Endothelial cell of umbilical vein (primary cell): ENCODE data around the gene RALGPS1. TPM values are rescaled to one million over a fixed set of nuclear protein-coding genes. Genes with fewer than 3 reads are reported as not detected.

ENCODE experiments used
- BruUV-seq: library from RNA; stranded (reverse); fragments of 400-500 nt; replicated peaks from 2 replicates; lab custom pipeline; 2021; lab: Mats Ljungman, UMichigan
- CTCF ChIA-PET: fragments of 300-600, 350-600 bp; sonication (Branson Sonifier 250); formaldehyde crosslinking; loops from one replicate; lab custom pipeline; 2021; ENCODE audit warnings: antibody characterized with exemption, inconsistent platforms; lab: Charles Lee
- POLR2A ChIA-PET: fragments of 300-600, 350-600 bp; sonication (Branson Sonifier 250); formaldehyde crosslinking; loops from one replicate; lab custom pipeline; 2021; ENCODE audit warnings: antibody characterized with exemption, inconsistent platforms; lab: Charles Lee
- DNase-seq: peaks from one replicate; pipeline ENCODE4 v3.0.0-alpha.2; 2011; ENCODE audit warnings: low read depth, low spot score
- FAIRE-seq: peaks from 2 replicates; lab custom pipeline; 2011; peaks lifted over from hg19 to GRCh38; lab: Jason Lieb, UNC
- H2AFZ ChIP-seq: 2 replicates; pipeline ENCODE4 v1.6.0; 2012; ENCODE audit warnings: low read depth, low read length, control low read depth, inconsistent platforms
- H3K27ac ChIP-seq: 2 replicates; pipeline ENCODE4 v1.5.1; 2011; ENCODE audit warnings: low read depth, mild to moderate bottlenecking, control low read depth, low read length, moderate library complexity; ENCODE audit not compliant: insufficient read depth
- H3K27me3 ChIP-seq, 2 experiments: 2 replicates each; pipeline versions ENCODE4 v1.6.0 to v1.6.1; 2011; ENCODE audit warnings: low read length in 2 of 2, mixed read lengths in 1 of 2; ENCODE audit not compliant: control insufficient read depth in 2 of 2, insufficient read depth in 2 of 2
- H3K36me3 ChIP-seq, 2 experiments: 2 replicates in 1 of 2; 3 replicates in 1 of 2; pipeline ENCODE4 v1.5.1; 2011; ENCODE audit warnings: low read length in 2 of 2, mild to moderate bottlenecking in 1 of 2, moderate library complexity in 1 of 2; ENCODE audit not compliant: control insufficient read depth in 2 of 2, insufficient read depth in 2 of 2; ENCODE audit errors: extremely low read depth in 1 of 2
- H3K4me1 ChIP-seq: 3 replicates; pipeline ENCODE4 v1.5.1; 2011; ENCODE audit warnings: mild to moderate bottlenecking, low read length; ENCODE audit not compliant: control insufficient read depth, insufficient read depth; ENCODE audit errors: extremely low read depth
- H3K4me2 ChIP-seq: 2 replicates; pipeline ENCODE4 v1.6.1; 2011; ENCODE audit warnings: low read length, control low read depth, mixed read lengths; ENCODE audit not compliant: insufficient read depth
- H3K4me3 ChIP-seq, 3 experiments: fragments of 200-600 bp in 1 of 3; sonication (generic), shearing (Covaris generic) in 1 of 3; replicated peaks in 1 of 3; 2 replicates each; pipeline ENCODE4 v1.5.1; 2011 to 2016; ENCODE audit warnings: control low read depth in 3 of 3, low read length in 3 of 3, mild to moderate bottlenecking in 2 of 3, inconsistent platforms in 1 of 3, low read depth in 1 of 3, moderate library complexity in 1 of 3; ENCODE audit not compliant: insufficient read depth in 1 of 3
- H3K79me2 ChIP-seq: 2 replicates; pipeline ENCODE4 v1.6.0; 2012; ENCODE audit warnings: low read length, inconsistent platforms; ENCODE audit not compliant: control insufficient read depth, insufficient read depth
- H3K9ac ChIP-seq: replicated peaks from 2 replicates; pipeline ENCODE3; 2011; ENCODE audit warnings: low read length, control low read depth; ENCODE audit not compliant: insufficient read depth; ENCODE audit errors: extremely low read depth
- H3K9me1 ChIP-seq: replicated peaks from 3 replicates; pipeline ENCODE4 v1.6.0; 2011; ENCODE audit warnings: mild to moderate bottlenecking, low read length; ENCODE audit not compliant: control insufficient read depth, insufficient read depth; ENCODE audit errors: extremely low read depth
- H3K9me3 ChIP-seq: replicated peaks from 2 replicates; pipeline ENCODE4 v1.5.1; 2012; ENCODE audit warnings: low read length, inconsistent platforms; ENCODE audit not compliant: control insufficient read depth, insufficient read depth
- H4K20me1 ChIP-seq: replicated peaks from 2 replicates; pipeline ENCODE3; 2011; ENCODE audit warnings: mild to moderate bottlenecking, low read length; ENCODE audit not compliant: control insufficient read depth, insufficient read depth; ENCODE audit errors: extremely low read depth
- EZH2 ChIP-seq: IDR thresholded peaks from 2 replicates; pipeline ENCODE4 v1.6.1; 2012; ENCODE audit warnings: borderline replicate concordance, low read depth, mild to moderate bottlenecking, moderate library complexity, low read length, inconsistent platforms; ENCODE audit not compliant: severe bottlenecking
- FOS ChIP-seq: IDR thresholded peaks from 2 replicates; pipeline ENCODE4 v1.6.1; 2011; ENCODE audit warnings: mild to moderate bottlenecking, low read length, moderate library complexity, borderline replicate concordance; ENCODE audit not compliant: insufficient read depth
- GATA2 ChIP-seq: IDR thresholded peaks from 2 replicates; pipeline ENCODE4 v1.7.0; 2011; ENCODE audit warnings: low read depth, mild to moderate bottlenecking, moderate library complexity, mixed read lengths, low read length; ENCODE audit not compliant: insufficient read length, insufficient read depth
- JUN ChIP-seq: IDR thresholded peaks from 2 replicates; pipeline ENCODE4 v1.6.1; 2011; ENCODE audit warnings: borderline replicate concordance, low read depth; ENCODE audit not compliant: insufficient read length, insufficient read depth
- MYC ChIP-seq: IDR thresholded peaks from one replicate; pipeline ENCODE4 v1.6.1; 2011; ENCODE audit warnings: mild to moderate bottlenecking, low read depth, low read length
- POLR2A ChIP-seq: IDR thresholded peaks from 2 replicates; pipeline ENCODE4 v1.6.1; 2012; ENCODE audit warnings: low read depth, mild to moderate bottlenecking, control low read depth, low read length
- POLR2AphosphoS5 ChIP-seq: IDR thresholded peaks from 2 replicates; pipeline ENCODE4 v1.6.1; 2012; ENCODE audit warnings: low read depth, mild to moderate bottlenecking, control low read depth, low read length, moderate library complexity; ENCODE audit not compliant: insufficient read depth
- dilution Hi-C: fragments of 300-500 bp; cut with MboI; formaldehyde crosslinking; loops from one replicate; pipeline ENCODE4 v1.15.0; 2019; ENCODE audit warnings: low sequenced_read_pairs; ENCODE audit not compliant: extremely low pct_ligation_motif_present
- intact Hi-C: fragments of 100-400 bp; cut with micrococcal nuclease; formaldehyde crosslinking; loops from one replicate; pipeline ENCODE4 v1.10.0; 2022
- polyA plus RNA-seq, 4 experiments: library from polyadenylated mRNA; depleted of rRNA in 3 of 4; stranded (reverse) in 3 of 4; unstranded in 1 of 4; fragments of >200 nt; gene quantifications; 2 replicates each; pipeline versions ENCODE4 v1.2.1 to v1.2.3, GENCODE V29; 2011 to 2012; ENCODE audit warnings: missing spikeins in 1 of 4
- total RNA-seq: library from RNA; stranded (reverse); gene quantifications from 2 replicates; pipeline ENCODE4 v1.2.3, GENCODE V29; 2021
- TF ChIP-seq, protein P1 (sequence below): IDR thresholded peaks from 2 replicates; pipeline ENCODE4 v1.6.1; 2011; ENCODE audit not compliant: insufficient read depth, insufficient read length
- TF ChIP-seq, protein P2 (sequence below), 2 donors: IDR thresholded peaks; 1 replicate in 1 of 2; 2 replicates in 1 of 2; pipeline ENCODE4 v1.5.1; 2011; ENCODE audit warnings: low read length in 2 of 2, mild to moderate bottlenecking in 2 of 2, moderate library complexity in 2 of 2, control low read depth in 1 of 2, inconsistent platforms in 1 of 2, low read depth in 1 of 2; ENCODE audit not compliant: insufficient read depth in 1 of 2; ENCODE audit errors: extremely low read depth in 1 of 2

The RALGPS1 gene
- total and polyA plus RNA-seq, 2 donors (not counting 3 experiments of a cell fraction or from before 2014, with no cell fraction given), result 3.8 to 5.5 TPM

DNA sequence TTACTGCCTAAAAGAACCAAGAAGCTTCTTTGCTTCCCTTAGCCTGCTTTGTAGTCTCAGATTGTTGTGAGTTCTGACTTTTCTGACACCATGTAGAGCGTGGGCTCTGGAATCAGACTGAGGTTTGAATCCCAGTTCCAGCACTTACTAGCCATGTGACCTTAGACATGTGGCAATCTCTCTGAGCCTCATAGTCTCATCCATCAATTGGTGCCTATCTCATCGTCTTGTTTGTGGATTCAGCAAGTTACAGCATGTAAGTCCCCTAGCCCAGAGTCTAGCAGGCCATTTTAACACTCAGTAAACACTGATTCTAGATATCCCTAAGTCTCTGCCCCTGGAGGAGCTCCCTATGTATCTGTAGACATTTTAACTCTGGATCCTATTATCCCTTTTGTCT lies 113.1 kb downstream of the RALGPS1 start:
- intact Hi-C loops (no loop called here), dilution Hi-C loops (no loop called here)
- Histone ChIP-seq H3K9me1 (no peaks in the 10 kb centered on the region), H3K9me3 (no peaks in the 10 kb centered on the region), H3K36me3 (no peaks in the 10 kb centered on the region), H2AFZ (no peak overlapping the region), H3K9ac (no peak overlapping the region), H3K4me2 (no peak overlapping the region), H3K4me3 (no peak overlapping the region), H3K4me1 (no peaks in the 10 kb centered on the region), H3K79me2 (no peaks in the 10 kb centered on the region), H3K27me3 (no peaks in the 10 kb centered on the region), H4K20me1 (no peaks in the 10 kb centered on the region), H3K27ac (no peak overlapping the region)
- no peak for DNase-seq
- no peak for FAIRE-seq
- POLR2A ChIA-PET, result no interaction called here
- no TSS peak for BruUV-seq
- TF ChIP-seq JUN, result no peak
- no peak for TF ChIP-seq MYC
- TF ChIP-seq POLR2A, result no peak
- TF ChIP-seq, protein P1, sequence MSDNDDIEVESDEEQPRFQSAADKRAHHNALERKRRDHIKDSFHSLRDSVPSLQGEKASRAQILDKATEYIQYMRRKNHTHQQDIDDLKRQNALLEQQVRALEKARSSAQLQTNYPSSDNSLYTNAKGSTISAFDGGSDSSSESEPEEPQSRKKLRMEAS, result no peak
- TF ChIP-seq, protein P2, sequence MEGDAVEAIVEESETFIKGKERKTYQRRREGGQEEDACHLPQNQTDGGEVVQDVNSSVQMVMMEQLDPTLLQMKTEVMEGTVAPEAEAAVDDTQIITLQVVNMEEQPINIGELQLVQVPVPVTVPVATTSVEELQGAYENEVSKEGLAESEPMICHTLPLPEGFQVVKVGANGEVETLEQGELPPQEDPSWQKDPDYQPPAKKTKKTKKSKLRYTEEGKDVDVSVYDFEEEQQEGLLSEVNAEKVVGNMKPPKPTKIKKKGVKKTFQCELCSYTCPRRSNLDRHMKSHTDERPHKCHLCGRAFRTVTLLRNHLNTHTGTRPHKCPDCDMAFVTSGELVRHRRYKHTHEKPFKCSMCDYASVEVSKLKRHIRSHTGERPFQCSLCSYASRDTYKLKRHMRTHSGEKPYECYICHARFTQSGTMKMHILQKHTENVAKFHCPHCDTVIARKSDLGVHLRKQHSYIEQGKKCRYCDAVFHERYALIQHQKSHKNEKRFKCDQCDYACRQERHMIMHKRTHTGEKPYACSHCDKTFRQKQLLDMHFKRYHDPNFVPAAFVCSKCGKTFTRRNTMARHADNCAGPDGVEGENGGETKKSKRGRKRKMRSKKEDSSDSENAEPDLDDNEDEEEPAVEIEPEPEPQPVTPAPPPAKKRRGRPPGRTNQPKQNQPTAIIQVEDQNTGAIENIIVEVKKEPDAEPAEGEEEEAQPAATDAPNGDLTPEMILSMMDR (IDR thresholded peaks at IDR 0.05; ENCODE audit: extremely low read depth in 1 of 2, insufficient read depth in 1 of 2, low read depth in 1 of 2, low read length in 2 of 2), result no peak
- TF ChIP-seq POLR2AphosphoS5, result no peak
- TF ChIP-seq FOS, result no peak
- TF ChIP-seq GATA2, result no peak
- no peak for TF ChIP-seq EZH2
- CTCF ChIA-PET, result no interaction called here
